Aorta (tissue), 5 donors: Measurements from ENCODE around the gene CDK6. TPM values are rescaled to one million over a fixed set of nuclear protein-coding genes. Genes with fewer than 3 reads are reported as not detected.
"Not testable (repeated sequence)": the region's sequence is repeated elsewhere in the genome, so short reads cannot be mapped to it uniquely, and the experiment has no call there.

Experiments used
- ATAC-seq: fragments of 200-7000 bp; cut with Tn5 transposase; one replicate; pipeline ENCODE4 v1.9.1; 2022; ENCODE audit warnings: moderate library complexity; ENCODE audit not compliant: low FRiP score
- DNase-seq, 2 donors: peaks; one replicate each; pipeline ENCODE4 v3.0.0-alpha.2; 2020
- H3K27ac ChIP-seq, 2 donors: one replicate each; pipeline ENCODE4 v1.5.1; 2013; ENCODE audit warnings: low read length in 2 of 2, mild to moderate bottlenecking in 2 of 2, moderate library complexity in 2 of 2, control low read depth in 1 of 2, inconsistent platforms in 1 of 2, low read depth in 1 of 2
- H3K27me3 ChIP-seq, 2 donors: one replicate each; pipeline ENCODE4 v1.6.1; 2013; ENCODE audit warnings: control low read depth in 1 of 2, low read length in 1 of 2, mild to moderate bottlenecking in 1 of 2, moderate library complexity in 1 of 2; ENCODE audit not compliant: insufficient read depth in 2 of 2, control insufficient read depth in 1 of 2
- H3K36me3 ChIP-seq, 2 donors: one replicate each; pipeline ENCODE4 v1.6.1; 2013; ENCODE audit warnings: control low read depth in 1 of 2, low read length in 1 of 2, mild to moderate bottlenecking in 1 of 2; ENCODE audit not compliant: insufficient read depth in 2 of 2, control insufficient read depth in 1 of 2
- H3K4me1 ChIP-seq, 2 donors: one replicate each; pipeline ENCODE4 v1.6.1; 2013; ENCODE audit warnings: low read length in 2 of 2, control low read depth in 1 of 2, mild to moderate bottlenecking in 1 of 2, moderate library complexity in 1 of 2; ENCODE audit not compliant: insufficient read depth in 2 of 2, control insufficient read depth in 1 of 2
- H3K4me3 ChIP-seq, 2 donors: one replicate each; pipeline ENCODE4 v1.5.1; 2013; ENCODE audit warnings: low read length in 2 of 2, control low read depth in 1 of 2, mild to moderate bottlenecking in 1 of 2
- H3K9me3 ChIP-seq: one replicate; pipeline ENCODE4 v1.6.1; 2013; ENCODE audit warnings: mild to moderate bottlenecking, low read length; ENCODE audit not compliant: control insufficient read depth
- WGBS, 2 donors: extraction: QIAGEN DNeasy Blood & Tissue Kit; methylation state at CpG; one replicate each; pipeline ENCODE4 v1.1.7; 2013; 5-methylcytosine and 5-hydroxymethylcytosine counted together
- intact Hi-C, 2 donors: fragments of 100-400 bp; cut with DNase I; formaldehyde crosslinking; loops; one replicate each; pipeline versions ENCODE4 v1.14.2 to v1.15.0; 2022
- long read RNA-seq, 2 donors: library from polyadenylated mRNA; unstranded; transcript quantifications; one replicate each; pipeline ENCODE4 v2.0.0, GENCODE V29; 2020 to 2021
- polyA plus RNA-seq, 2 donors: library from polyadenylated mRNA; stranded (reverse); fragments of 200-250 nt; gene quantifications; one replicate each; pipeline ENCODE4 v1.2.3, GENCODE V29; 2013
- total RNA-seq, 2 donors: library from RNA; stranded (reverse); fragmentation: NEBNext Ultra II Directional; extraction: Animal tissue kit (Norgen Biotek cat#: 25700); gene quantifications; one replicate each; pipeline ENCODE4 v1.2.1, GENCODE V29; 2021
- donor health status: healthy with polysubstance abuse.
- donor health status: Bipolar disorder and iron deficiency.
- donor health status: DM: no; HTN: no; CAD: no.
- donor health status: DM: no; HTN: no; CAD: no.
- donor health status: DM: yes; HTN: yes; CAD: no.

The CDK6 gene
- total RNA-seq (10 to 100 TPM; 17.3 to 26.0 TPM), polyA plus RNA-seq (1 to 10 TPM; 2.8 to 5.4 TPM)
- long read RNA-seq, donor 1, partial matches to known transcripts, result 8 of 27 reads
- long read RNA-seq, donor 1, other reads (novel, unspliced or antisense), result 18 of 27 reads
- long read RNA-seq, donor 2, partial matches to known transcripts, result 5 of 22 reads
- long read RNA-seq, donor 2, other reads (novel, unspliced or antisense), result 16 of 22 reads

GRCh38 chr7:92836489-92836999, at the start of gene CDK6:
Gene CDK6 (minus strand): TSS chr7:92836573. CDS start chr7:92833323, 3,250 bp downstream.
- H3K9me3 ChIP-seq, result no peaks in the 10 kb centered on the region
- no peaks in the 10 kb centered on the region for H3K4me1 ChIP-seq
- no peaks in the 10 kb centered on the region for H3K27me3 ChIP-seq
- no peaks in the 10 kb centered on the region for H3K36me3 ChIP-seq
- DNase-seq (peak; percentile 77 to 85), ATAC-seq (peak; percentile 66)
- H3K27ac ChIP-seq, result peak within 1 kb of the TSS in 1 of 2 donors; percentile 21
- WGBS, 2 donors, result 1% methylated on average over 48 to 54 of the region's 54 CpGs
- peak within 1 kb of the TSS; percentile 97 to 98 for H3K4me3 ChIP-seq
- intact Hi-C loops, result loop anchor here (5.0 to 10.0 kb wide), 3 partner anchors 72 to 221 kb away; no protein-coding TSS in a partner anchor

GRCh38 chr7:92886039-92886438, 49.7 kb upstream of the CDK6 start:
- WGBS, 2 donors, result 91 to 92% methylated on average over 2 of the region's 2 CpGs

GRCh38 chr7:92884218-92884617, 47.8 kb upstream of the CDK6 start:
- DNase-seq (no peak), ATAC-seq (no peak)
- H3K4me1 ChIP-seq, result no peaks in the 10 kb centered on the region
- no peaks in the 10 kb centered on the region for H3K36me3 ChIP-seq
- H3K4me3 ChIP-seq, result no peak overlapping the region
- intact Hi-C loops, result loop anchor here in 1 of 2 donors (5.0 kb wide), 1 partner anchor 262 kb away; no protein-coding TSS in a partner anchor
- no peak overlapping the region for H3K27ac ChIP-seq
- H3K27me3 ChIP-seq, result no peaks in the 10 kb centered on the region
- H3K9me3 ChIP-seq, result no peaks in the 10 kb centered on the region

More at GRCh38 chr7:92886039-92886438, 49.7 kb upstream of the CDK6 start:
- H3K9me3 ChIP-seq, ATAC-seq, H3K4me1 ChIP-seq, H3K27me3 ChIP-seq, intact Hi-C loops, H3K27ac ChIP-seq, H3K4me3 ChIP-seq, H3K36me3 ChIP-seq, DNase-seq: not testable (repeated sequence)

GRCh38 chr7:92882760-92883159, 46.4 kb upstream of the CDK6 start:
- intact Hi-C loops, result loop anchor here in 1 of 2 donors (5.0 kb wide), 1 partner anchor 260 kb away; no protein-coding TSS in a partner anchor
- ATAC-seq (no peak), DNase-seq (no peak)
- no peaks in the 10 kb centered on the region for H3K4me1 ChIP-seq
- WGBS, 2 donors, result 75 to 85% methylated on average over 1 of the region's 1 CpG
- H3K9me3 ChIP-seq, result no peaks in the 10 kb centered on the region
- H3K27me3 ChIP-seq, result no peaks in the 10 kb centered on the region
- H3K27ac ChIP-seq, result no peak overlapping the region
- H3K36me3 ChIP-seq, result no peaks in the 10 kb centered on the region
- no peak overlapping the region for H3K4me3 ChIP-seq

GRCh38 chr7:92881091-92881485, 44.7 kb upstream of the CDK6 start:
- Histone ChIP-seq H3K36me3 (no peaks in the 10 kb centered on the region), H3K27ac (no peak overlapping the region), H3K4me3 (no peak overlapping the region), H3K4me1 (no peaks in the 10 kb centered on the region), H3K9me3 (no peaks in the 10 kb centered on the region), H3K27me3 (no peaks in the 10 kb centered on the region)
- ATAC-seq (no peak), DNase-seq (peak in 1 of 2 donors; percentile 62)
- intact Hi-C loops, result loop anchor here in 1 of 2 donors (5.0 kb wide), 1 partner anchor 259 kb away; no protein-coding TSS in a partner anchor
- WGBS, 2 donors, result 90 to 92% methylated on average over 4 of the region's 4 CpGs

- WGBS, 2 donors, result 94 to 100% methylated on average over 2 of the region's 2 CpGs
- Histone ChIP-seq H3K27me3 (no peaks in the 10 kb centered on the region), H3K36me3 (no peaks in the 10 kb centered on the region), H3K4me1 (no peaks in the 10 kb centered on the region), H3K4me3 (no peak overlapping the region), H3K27ac (no peak overlapping the region), H3K9me3 (no peaks in the 10 kb centered on the region)
- ATAC-seq, result no peak
- intact Hi-C loops, result loop anchor here in 1 of 2 donors (5.0 kb wide), 1 partner anchor 258 kb away; no protein-coding TSS in a partner anchor
- DNase-seq, result peak in 1 of 2 donors; percentile 70
These were observed 44.1 kb upstream of the CDK6 start for GRCh38 chr7:92880212-92881090.

GRCh38 chr7:92877367-92877766, 41.0 kb upstream of the CDK6 start:
- ATAC-seq, result no peak
- Histone ChIP-seq H3K27ac (no peak overlapping the region), H3K9me3 (no peaks in the 10 kb centered on the region), H3K36me3 (no peaks in the 10 kb centered on the region), H3K27me3 (no peaks in the 10 kb centered on the region), H3K4me3 (no peak overlapping the region), H3K4me1 (no peaks in the 10 kb centered on the region)
- WGBS, 2 donors, result 95 to 100% methylated on average over 1 of the region's 1 CpG
- intact Hi-C loops, result no loop called here
- DNase-seq, result no peak

GRCh38 chr7:92876836-92877235, 40.5 kb upstream of the CDK6 start:
- no peak overlapping the region for H3K27ac ChIP-seq
- no peaks in the 10 kb centered on the region for H3K27me3 ChIP-seq
- ATAC-seq (no peak), DNase-seq (no peak)
- no peak overlapping the region for H3K4me3 ChIP-seq
- no peaks in the 10 kb centered on the region for H3K36me3 ChIP-seq
- 46 to 55% methylated on average over 1 of the region's 1 CpG for WGBS, 2 donors
- intact Hi-C loops, result no loop called here
- no peaks in the 10 kb centered on the region for H3K9me3 ChIP-seq
- H3K4me1 ChIP-seq, result no peaks in the 10 kb centered on the region
